ENCODE measurements around the gene MIR17HG. TPM values are rescaled to one million over a fixed set of nuclear protein-coding genes. Genes with fewer than 3 reads are reported as not detected.
"Not testable (repeated sequence)": the region's sequence is repeated elsewhere in the genome, so short reads cannot be mapped to it uniquely, and the experiment has no call there.

The MIR17HG gene
- total RNA-seq, 1 donor from 2014 or later = 67.1 TPM

GRCh38 chr13:91347996-91348905 lies 764 bp downstream of the MIR17HG start:
- peak; percentile 16 for DNase-seq

DNA sequence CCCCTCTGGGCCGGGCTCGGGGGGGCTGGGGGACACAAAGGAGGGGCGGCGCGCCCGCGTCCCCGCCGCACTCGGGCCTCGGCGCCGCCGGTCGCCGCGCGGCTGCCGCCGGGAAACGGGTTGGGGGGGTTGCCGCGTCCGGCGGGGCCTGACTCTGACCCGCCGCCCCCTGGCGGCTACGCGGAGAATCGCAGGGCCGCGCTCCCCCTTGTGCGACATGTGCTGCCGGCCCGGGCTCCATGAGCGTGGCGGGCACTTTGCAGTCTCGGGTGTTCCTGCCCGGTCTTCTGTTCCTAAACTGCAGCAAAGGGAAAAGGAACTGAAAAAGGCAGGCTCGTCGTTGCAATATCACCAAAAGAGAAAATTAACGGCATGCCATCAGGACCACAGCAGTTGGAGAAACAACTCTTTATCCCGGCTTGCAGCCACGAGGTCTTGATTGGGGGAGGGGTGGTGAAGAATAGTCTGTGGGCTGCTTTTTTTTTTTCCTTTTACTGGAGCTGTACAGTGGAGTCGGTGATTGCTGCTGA lies 1.5 kb downstream of the MIR17HG start:
- peak; percentile 89 for DNase-seq

- no peak for DNase-seq
These were observed 2.8 kb downstream of the MIR17HG start for GRCh38 chr13:91349992-91350911.

DNA sequence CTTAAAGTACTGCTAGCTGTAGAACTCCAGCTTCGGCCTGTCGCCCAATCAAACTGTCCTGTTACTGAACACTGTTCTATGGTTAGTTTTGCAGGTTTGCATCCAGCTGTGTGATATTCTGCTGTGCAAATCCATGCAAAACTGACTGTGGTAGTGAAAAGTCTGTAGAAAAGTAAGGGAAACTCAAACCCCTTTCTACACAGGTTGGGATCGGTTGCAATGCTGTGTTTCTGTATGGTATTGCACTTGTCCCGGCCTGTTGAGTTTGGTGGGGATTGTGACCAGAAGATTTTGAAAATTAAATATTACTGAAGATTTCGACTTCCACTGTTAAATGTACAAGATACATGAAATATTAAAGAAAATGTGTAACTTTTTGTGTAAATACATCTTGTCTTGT lies 3.6 kb downstream of the MIR17HG start:
- DNase-seq = no peak

- DNase-seq = no peak
These were observed 4.5 kb downstream of the MIR17HG start for GRCh38 chr13:91351980-91352379.

DNA sequence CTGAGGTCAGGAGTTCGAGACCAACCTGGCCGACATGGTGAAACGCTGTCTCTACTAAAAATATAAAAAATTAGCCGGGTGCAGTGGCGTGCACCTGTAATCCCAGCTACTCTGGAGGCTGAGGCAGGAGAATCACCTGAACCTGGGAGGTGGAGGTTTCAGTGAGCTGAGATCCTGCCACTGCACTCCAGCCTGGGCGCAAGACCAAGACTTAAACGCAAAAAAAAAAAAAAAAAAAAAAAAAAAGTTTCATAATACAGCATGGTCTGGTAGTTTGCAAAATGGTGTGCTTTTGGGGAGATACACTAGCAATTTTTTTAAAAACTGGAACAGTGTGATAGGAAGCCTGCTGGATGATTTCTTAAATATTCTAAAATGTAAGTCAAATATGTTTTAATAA lies 5.4 kb downstream of the MIR17HG start:
- not testable (repeated sequence) for DNase-seq

DNA sequence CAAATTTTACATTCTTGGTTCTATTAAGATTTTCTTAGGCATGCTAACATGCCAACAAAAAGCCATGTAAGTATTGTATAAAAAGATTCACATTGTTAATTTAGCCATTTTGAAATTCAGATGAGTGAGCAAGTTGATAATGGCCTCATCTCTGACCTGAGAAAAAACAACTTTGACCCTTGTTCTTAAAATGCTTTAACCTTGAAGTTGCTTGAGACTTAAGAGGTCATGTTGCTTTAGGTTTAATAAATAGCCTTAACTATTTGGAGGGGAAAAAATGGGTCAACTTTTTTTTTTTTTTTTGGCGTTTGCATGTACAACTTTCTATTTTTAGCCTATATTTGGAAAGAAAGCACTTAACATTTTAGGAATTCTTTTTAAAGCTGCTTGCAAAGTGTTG lies 6.0 kb downstream of the MIR17HG start:
- no peak for DNase-seq

DNA sequence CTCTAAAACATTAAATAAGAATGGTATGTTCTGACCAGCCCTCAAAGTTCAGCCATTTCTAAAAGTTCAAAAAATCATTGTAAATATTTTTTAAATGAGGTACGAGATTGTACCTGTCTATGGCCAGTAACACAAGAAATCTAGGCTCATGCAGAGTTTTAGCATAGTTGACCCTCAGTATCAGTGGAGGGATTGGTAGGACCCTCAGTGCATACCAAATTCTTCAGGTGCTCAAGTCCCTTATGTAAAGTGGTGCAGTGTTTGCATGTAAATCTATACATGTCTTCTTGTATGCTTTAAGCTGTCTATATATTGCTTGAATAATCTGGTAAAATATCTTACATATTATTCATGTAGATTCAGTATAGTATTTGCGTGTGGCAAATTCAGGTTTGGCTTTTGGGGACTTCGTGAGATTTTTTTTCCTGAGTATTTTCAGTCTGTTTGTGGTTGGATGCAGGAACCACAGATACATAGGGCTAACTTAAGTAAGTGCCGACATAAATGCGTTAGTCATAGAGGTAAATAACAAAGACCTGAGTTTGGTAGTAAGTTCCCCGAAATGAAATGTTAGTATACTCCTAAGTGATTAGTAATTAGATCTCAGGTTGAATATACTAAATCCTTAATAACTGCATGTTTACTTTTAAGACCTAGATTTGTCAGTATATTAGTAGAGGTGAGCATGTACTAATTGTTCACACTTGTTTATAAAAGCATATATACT lies 7.8 kb downstream of the MIR17HG start:
- no peak for DNase-seq

GRCh38 chr13:91355826-91356710 lies 8.6 kb downstream of the MIR17HG start:
- no peak for DNase-seq

DNA sequence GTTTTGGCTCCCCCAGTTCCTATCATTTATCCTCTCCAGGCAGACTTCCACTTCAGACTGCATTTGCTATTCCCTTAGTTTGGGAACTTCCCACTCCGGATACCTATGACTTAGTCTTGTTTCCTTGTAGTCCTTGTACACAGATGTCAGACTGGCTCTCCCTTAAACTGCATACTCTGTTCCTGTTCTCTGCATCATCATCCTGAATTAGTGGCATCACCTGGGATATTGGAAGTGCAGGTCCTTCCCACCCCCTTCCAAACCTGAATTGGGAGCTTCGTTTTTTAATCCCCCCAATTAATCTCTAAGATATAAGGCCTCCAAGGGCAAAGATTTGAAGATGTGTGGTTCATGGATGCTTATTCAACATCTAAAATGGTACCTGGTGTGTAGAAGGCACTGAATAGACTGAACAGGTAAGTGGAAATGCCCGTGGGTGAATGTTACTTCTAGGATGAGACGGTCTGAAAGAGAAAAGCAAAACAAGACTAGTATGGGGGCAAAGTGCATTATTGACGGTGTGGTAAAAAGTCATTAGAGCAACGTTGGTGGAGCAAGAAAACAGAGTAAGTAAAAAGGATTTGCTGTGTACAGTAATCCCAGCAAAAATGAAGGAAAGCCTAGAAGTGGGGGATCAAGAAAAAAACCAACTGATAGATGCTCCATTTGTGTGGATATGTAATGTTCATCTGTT lies 9.6 kb downstream of the MIR17HG start:
- DNase-seq = no peak

DNA sequence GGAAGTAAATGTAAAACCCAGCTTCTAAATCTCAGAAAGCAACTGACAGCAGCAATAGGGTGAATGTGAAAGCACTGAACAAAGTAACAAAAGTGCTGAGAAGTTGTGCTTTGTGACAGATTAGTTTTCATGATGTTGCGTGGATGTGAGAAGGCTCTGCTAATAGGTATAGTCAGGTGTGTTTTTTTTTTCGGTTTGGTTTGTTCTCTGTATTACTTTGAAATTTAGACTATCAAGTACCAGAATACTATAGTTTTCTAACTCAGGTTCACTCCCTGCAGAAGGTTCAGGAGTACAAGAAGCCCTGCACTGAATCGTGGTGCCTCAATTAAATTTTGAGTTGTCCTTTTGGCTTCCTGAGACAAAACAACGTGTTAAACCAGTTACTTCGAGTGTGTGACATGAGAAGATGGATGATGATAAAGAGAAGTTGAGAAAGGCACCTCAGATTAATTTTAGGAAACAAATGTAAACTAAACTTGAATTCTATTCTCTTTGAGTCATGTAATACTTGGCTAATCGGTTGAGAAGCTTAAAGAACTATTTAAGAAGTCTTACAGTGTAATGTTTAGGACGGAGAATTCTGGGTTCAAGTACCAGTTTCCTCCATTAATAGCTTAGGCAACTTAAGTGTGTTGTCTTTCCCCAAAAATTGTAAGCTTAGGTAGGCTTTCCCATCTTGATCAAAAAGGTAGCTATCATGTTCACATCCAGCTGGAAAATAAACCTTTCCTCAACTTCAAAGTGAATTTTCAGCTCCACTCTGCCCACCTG lies 10.3 kb downstream of the MIR17HG start:
- DNase-seq = no peak

DNA sequence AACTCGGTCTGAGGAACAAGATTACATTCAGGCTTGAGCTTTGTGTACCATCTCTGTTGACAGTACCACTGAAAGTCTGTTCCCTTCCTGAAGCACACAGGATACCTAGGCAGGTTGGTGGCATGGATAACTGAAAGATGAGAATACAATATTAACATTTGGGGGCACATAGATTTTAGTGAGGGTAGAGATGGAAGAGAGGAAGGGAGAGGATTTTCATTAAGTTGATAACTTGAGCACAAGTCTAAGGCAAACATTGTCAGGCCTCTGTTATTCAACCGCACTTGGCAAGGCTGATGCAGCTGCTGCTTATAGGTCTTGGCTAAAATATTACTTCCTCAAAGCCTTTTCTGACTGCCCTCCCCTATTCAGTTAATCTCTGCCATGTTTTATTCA lies 10.9 kb downstream of the MIR17HG start:
- no peak for DNase-seq

DNA sequence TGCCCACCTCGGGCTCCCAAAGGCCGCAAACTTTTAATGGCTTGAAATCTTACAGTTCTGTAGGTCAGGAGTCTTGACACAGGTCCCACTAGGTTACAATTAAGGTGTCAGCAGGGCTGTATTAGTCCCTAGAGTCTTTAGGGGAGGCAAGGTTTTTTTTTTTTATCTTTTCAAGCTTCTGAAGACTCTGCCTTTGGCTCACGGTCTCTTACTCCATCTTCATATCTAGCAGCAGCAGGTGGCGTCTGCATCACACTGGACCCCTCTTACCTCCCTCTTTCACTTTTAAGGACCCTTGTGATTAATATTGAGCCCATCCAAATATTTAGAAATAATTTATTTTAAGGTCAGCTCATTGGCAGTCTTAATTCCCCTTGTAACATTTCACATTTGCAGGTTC lies 11.6 kb downstream of the MIR17HG start:
- no peak for DNase-seq

DNA sequence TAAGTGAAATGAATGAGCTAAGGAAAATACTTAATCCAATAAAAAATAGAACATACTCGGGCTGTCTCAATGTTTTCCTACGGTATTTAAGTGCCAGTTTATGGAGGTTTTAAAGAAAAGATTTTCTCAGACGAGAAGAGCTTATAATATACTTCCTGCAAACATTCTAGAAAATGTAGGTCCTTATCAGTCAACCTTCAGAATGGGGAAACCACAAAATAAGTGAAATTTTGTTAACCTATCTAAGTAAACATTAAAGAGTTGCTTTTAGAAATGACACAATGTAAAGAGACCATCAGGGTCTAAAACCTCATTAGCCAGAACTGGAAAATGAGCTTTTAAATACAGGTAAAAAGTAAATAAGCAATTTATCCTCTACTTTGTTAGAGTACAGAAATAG lies 12.1 kb downstream of the MIR17HG start:
- DNase-seq = no peak

DNA sequence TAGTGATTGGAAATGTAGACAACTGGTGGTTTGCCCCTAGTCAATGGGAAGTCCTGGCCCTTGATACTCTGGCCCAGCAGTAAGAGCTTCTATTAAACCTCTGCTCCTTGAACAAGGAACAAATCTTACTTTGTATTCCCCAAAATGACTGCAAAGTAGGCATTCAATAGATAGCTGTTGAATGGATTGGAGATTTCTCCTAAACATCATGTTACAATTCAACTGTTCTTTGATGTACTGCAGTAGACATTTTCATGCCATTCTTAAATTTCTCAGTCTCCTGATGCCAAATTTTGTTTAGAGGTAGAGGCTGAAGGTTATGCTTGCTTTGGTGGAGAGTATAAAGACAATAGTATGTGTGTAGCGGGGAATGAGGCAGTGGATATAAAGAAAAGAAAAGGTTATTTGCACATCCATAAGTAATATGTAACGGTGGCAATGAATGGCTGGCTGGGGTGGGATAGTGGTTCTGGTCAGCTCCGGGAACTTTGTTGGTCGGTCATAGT lies 12.8 kb downstream of the MIR17HG start:
- DNase-seq = no peak

DNA sequence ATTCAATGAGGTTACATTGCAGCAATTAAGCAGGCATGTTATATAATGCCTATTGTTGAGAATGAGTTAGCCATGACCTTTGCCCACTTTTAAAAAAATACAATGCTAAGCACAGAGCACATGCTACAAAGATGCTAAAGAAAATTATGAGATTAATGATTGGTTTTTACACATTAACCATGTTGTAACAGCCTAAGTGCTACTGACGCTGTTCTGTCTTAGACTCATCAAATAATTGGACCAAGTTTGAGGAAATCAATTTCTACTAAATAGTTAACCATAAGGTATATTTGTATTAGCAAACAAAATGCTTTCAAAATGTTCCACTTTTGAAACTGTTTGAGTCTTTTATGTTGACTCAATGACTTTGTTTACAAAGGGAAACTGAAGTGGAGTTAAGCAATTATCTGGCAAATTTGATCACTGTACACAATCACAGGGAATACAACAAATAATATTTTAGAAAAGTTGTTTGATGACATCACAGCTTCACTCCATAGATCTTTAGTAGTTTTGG lies 14.3 kb downstream of the MIR17HG start:
- no peak for DNase-seq

GRCh38 chr13:91362908-91363307 lies 15.4 kb downstream of the MIR17HG start:
- DNase-seq = no peak

DNA sequence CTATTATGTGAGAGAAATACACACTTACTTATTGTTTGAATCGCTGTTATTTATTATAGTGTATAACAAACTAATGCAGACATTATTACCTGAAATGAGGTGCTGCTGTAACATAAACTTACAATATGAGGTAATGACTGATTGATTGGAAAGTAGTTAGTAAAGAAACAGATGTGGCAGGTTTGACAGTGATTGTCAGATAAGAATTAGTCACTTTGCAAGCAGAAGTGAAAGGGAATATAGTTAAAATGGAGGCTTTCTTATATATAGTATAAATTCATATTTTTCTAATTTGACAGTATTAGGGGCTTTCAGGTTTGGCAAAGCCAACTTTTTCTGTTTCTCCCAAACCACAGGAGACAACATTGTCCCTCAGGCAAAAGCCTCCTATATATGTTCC lies 20.6 kb downstream of the MIR17HG start:
- no peak for DNase-seq

All from occipital lobe (tissue), 2 donors.